ENCODE data around the gene TPK1. TPM values are rescaled to one million over a fixed set of nuclear protein-coding genes. Genes with fewer than 3 reads are reported as not detected.
"Not testable (repeated sequence)": the region's sequence is repeated elsewhere in the genome, so short reads cannot be mapped to it uniquely, and the experiment has no call there.

The TPK1 gene
- total RNA-seq, 1 donor from 2014 or later, result 2.2 TPM

DNA sequence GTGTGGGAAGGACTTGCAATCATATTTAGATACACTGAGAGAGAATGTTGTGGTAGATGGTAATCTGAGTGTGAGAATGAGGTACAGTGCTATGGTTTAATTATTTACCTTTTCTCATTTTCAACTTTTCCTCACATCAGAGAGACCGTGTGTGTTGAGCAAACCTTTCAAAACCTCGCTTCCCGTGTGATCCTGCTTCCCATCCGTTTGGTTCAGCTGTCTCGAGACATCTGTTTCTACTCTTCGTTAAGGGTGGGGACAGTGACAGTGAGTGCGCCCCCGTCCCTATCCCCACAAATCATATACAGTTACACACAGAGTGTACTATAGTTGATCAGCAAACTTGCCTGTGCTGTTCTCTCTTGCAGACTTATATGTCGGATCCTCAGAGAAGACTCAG is 399.4 kb downstream of the TPK1 start:
- H3K27ac Mint-ChIP-seq, result no peak overlapping the region
- peaks cover 9% of the 10 kb centered on the region for H3K4me1 Mint-ChIP-seq (ENCODE audit: low read depth)
- H3K27me3 Mint-ChIP-seq, result no peaks in the 10 kb centered on the region
- H3K9me3 Mint-ChIP-seq (ENCODE audit: low read depth), result no peaks in the 10 kb centered on the region
- no peak for DNase-seq (ENCODE audit: low spot score, unreplicated experiment)
- H3K4me3 Mint-ChIP-seq (ENCODE audit: low read depth), result no peak overlapping the region
- no peaks in the 10 kb centered on the region for H3K36me3 Mint-ChIP-seq (ENCODE audit: insufficient read depth)
- TF ChIP-seq, protein P1, sequence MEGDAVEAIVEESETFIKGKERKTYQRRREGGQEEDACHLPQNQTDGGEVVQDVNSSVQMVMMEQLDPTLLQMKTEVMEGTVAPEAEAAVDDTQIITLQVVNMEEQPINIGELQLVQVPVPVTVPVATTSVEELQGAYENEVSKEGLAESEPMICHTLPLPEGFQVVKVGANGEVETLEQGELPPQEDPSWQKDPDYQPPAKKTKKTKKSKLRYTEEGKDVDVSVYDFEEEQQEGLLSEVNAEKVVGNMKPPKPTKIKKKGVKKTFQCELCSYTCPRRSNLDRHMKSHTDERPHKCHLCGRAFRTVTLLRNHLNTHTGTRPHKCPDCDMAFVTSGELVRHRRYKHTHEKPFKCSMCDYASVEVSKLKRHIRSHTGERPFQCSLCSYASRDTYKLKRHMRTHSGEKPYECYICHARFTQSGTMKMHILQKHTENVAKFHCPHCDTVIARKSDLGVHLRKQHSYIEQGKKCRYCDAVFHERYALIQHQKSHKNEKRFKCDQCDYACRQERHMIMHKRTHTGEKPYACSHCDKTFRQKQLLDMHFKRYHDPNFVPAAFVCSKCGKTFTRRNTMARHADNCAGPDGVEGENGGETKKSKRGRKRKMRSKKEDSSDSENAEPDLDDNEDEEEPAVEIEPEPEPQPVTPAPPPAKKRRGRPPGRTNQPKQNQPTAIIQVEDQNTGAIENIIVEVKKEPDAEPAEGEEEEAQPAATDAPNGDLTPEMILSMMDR (IDR thresholded peaks at IDR 0.05; ENCODE audit: unreplicated experiment), result no peak

DNA sequence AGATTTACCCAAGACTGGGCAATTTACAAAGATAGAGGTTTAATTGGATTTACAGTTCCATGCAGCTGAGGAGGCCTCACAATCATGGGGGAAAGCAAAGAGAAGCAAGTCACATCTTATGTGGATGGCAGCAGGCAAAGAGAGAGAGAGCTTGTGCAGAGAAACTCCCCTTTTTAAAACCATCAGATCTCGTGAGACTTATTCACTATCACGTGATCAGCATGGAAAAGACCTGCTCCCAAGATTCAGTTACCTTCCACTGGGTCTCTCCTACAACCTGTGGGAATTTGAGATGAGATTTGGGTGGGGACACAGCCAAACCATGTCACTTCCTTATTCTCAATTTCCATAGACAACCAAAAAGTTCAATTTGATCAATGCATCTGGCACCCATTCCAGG is 407.4 kb downstream of the TPK1 start:
- H3K36me3 Mint-ChIP-seq (ENCODE audit: insufficient read depth), result peaks cover 3% of the 10 kb centered on the region
- no peak overlapping the region for H3K4me3 Mint-ChIP-seq (ENCODE audit: low read depth)
- H3K27me3 Mint-ChIP-seq, result no peaks in the 10 kb centered on the region
- no peaks in the 10 kb centered on the region for H3K4me1 Mint-ChIP-seq (ENCODE audit: low read depth)
- DNase-seq (ENCODE audit: low spot score, unreplicated experiment), result no peak
- H3K9me3 Mint-ChIP-seq (ENCODE audit: low read depth), result peaks cover 29% of the 10 kb centered on the region
- TF ChIP-seq, protein P1 (IDR thresholded peaks at IDR 0.05; ENCODE audit: unreplicated experiment), result no peak
- no peak overlapping the region for H3K27ac Mint-ChIP-seq

DNA sequence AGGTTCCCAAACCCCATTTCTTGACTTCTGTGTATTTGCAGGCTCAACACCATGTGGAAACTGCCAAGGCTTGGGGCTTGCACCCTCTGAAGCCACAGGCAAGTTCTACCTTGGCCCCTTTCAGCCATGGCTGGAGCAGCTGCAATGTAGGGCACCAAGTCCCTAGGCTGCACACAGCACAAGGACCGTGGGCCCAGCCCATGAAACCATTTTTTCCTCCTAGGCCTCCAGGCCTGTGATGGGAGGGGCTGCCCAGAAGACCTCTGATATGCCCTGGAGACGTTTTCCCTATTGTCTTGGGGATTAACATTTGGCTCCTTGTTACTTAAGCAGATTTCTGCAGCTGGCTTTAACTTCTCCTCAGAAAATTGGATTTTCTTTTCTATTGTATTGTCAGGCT is 408.3 kb downstream of the TPK1 start:
- not testable (repeated sequence) for H3K27ac Mint-ChIP-seq; H3K27me3 Mint-ChIP-seq; DNase-seq (ENCODE audit: low spot score, unreplicated experiment); H3K36me3 Mint-ChIP-seq (ENCODE audit: insufficient read depth); H3K4me1 Mint-ChIP-seq (ENCODE audit: low read depth); H3K4me3 Mint-ChIP-seq (ENCODE audit: low read depth)
- peaks cover 29% of the 10 kb centered on the region for H3K9me3 Mint-ChIP-seq (ENCODE audit: low read depth)

DNA sequence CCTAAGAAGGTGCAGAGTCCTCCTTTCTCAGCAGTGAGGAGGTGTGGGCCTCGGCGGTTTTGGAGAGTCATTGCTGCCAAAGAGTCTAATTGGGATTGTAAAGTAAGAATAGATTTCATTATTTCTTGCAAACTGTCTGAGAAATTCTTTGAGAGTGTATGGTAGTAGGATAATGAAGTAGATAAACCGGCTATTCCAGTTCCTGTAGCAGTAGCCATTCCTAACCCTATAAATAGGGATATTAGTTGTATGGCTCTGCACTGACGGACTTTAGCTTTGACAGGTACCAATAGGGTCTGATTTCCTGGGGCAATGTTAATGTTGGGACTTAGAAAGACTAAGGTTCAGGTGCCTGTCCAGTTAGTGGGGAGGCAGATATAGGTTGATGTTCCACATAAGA is 416.9 kb downstream of the TPK1 start:
- H3K27me3 Mint-ChIP-seq; H3K36me3 Mint-ChIP-seq (ENCODE audit: insufficient read depth); DNase-seq (ENCODE audit: low spot score, unreplicated experiment); H3K4me3 Mint-ChIP-seq (ENCODE audit: low read depth); H3K27ac Mint-ChIP-seq; H3K4me1 Mint-ChIP-seq (ENCODE audit: low read depth): not testable (repeated sequence)
- H3K9me3 Mint-ChIP-seq (ENCODE audit: low read depth), result peaks cover 10% of the 10 kb centered on the region

DNA sequence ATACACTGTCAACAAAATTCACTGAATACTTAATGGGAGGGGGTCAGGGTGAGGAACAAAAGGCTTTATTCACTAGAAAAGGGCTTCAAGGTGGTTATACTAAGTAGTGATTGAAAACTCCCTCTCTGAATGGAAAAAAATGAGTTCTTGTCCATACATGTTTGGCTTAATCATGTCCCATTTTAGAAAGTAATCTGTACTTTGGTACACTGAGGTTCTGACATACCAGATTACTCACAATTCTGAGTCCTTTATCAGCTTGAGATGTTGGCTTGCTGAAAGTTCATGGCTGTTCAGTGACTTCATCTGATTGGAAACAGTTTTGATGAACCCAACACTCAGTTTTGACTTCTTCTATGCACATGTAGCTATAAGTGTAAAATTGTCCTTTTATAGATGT is 419.5 kb downstream of the TPK1 start:
- Mint-ChIP-seq H3K4me3 (ENCODE audit: low read depth) (no peak overlapping the region), H3K27me3 (no peaks in the 10 kb centered on the region), H3K27ac (peak overlapping the region; percentile 80), H3K36me3 (ENCODE audit: insufficient read depth) (no peaks in the 10 kb centered on the region), H3K4me1 (ENCODE audit: low read depth) (peaks cover 8% of the 10 kb centered on the region), H3K9me3 (ENCODE audit: low read depth) (peaks cover 10% of the 10 kb centered on the region)
- TF ChIP-seq, protein P1 (IDR thresholded peaks at IDR 0.05; ENCODE audit: unreplicated experiment), result no peak
- no peak for DNase-seq (ENCODE audit: low spot score, unreplicated experiment)

DNA sequence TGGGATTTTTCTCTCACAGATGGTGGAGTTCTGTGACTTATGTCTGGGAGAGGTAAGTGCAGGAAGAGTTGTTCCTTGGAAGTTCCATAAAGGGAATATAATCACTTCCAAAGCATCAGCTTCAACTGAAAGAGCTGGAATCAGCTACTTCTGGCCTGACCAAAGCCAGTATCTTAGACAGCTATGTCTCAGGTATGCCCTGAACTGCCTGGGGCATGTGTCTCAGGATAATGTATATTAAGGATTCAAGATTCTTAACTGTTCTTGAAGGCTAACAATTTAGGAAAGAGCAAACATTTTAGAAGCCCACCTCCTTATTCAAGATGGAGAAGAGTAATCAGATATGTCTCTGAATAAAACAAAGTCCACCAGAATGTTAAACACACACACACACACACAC is 420.0 kb downstream of the TPK1 start:
- peaks cover 10% of the 10 kb centered on the region for H3K9me3 Mint-ChIP-seq (ENCODE audit: low read depth)

More for the DNA sequence above, 420.0 kb downstream of the TPK1 start:
- H3K27me3 Mint-ChIP-seq, result no peaks in the 10 kb centered on the region
- H3K4me3 Mint-ChIP-seq (ENCODE audit: low read depth), result no peak overlapping the region
- no peak overlapping the region for H3K27ac Mint-ChIP-seq
- no peak for DNase-seq (ENCODE audit: low spot score, unreplicated experiment)
- H3K36me3 Mint-ChIP-seq (ENCODE audit: insufficient read depth), result no peaks in the 10 kb centered on the region
- TF ChIP-seq, protein P1 (IDR thresholded peaks at IDR 0.05; ENCODE audit: unreplicated experiment), result no peak
- peaks cover 8% of the 10 kb centered on the region for H3K4me1 Mint-ChIP-seq (ENCODE audit: low read depth)
